Erythroblast (primary cell): ENCODE data around the gene KIF19.

Experiments
- GATA1 ChIP-seq: IDR thresholded peaks from 2 replicates; pipeline ENCODE4 v1.6.1; 2011; ENCODE audit warnings: low read depth, mild to moderate bottlenecking, control low read depth, low read length, moderate library complexity
- POLR2A ChIP-seq: IDR thresholded peaks from 2 replicates; pipeline ENCODE4 v1.6.1; 2011; ENCODE audit warnings: mild to moderate bottlenecking, low read length

GRCh38 chr17:74396567-74396966, 70.5 kb downstream of the KIF19 start:
- TF ChIP-seq POLR2A (no peak), GATA1 (no peak)
